Tibial nerve (tissue), 3 donors: ENCODE results near the gene IL36G.
A peak's percentile ranks its signal among the peaks of the same experiment; 100 is the strongest.

ENCODE experiments used
- CTCF ChIP-seq, 5 experiments: fragments of 200-600 bp in 3 of 5; fragments of 450-650 bp in 2 of 5; sonication (generic) in 3 of 5; IDR thresholded peaks; one replicate each; pipeline ENCODE4 v1.5.1; 2016 to 2019; ENCODE audit warnings: antibody characterized with exemption in 5 of 5, mild to moderate bottlenecking in 3 of 5, moderate library complexity in 2 of 5
- POLR2A ChIP-seq, 2 donors: fragments of 450-650 bp; IDR thresholded peaks; one replicate each; pipeline ENCODE4 v1.6.1; 2017; ENCODE audit warnings: antibody characterized with exemption in 2 of 2, mild to moderate bottlenecking in 2 of 2, moderate library complexity in 2 of 2

- TF ChIP-seq CTCF (IDR thresholded peaks at IDR 0.05) (peak; percentile 45 to 74 (median 59)), POLR2A (IDR thresholded peaks at IDR 0.05) (no peak)
Measured at GRCh38 chr2:112941753-112942653, 35.8 kb upstream of the IL36G start.
